NCI-H2081 (cell line): ENCODE results near the gene PVALEF.
A peak's percentile ranks its signal among the peaks of the same experiment; 100 is the strongest.

Source experiments
- DNase-seq, 2 experiments: peaks; one replicate each; lab custom pipeline; 2025; lab: John Stamatoyannopoulos, UW

PVALEF gene

GRCh38 chr17:81196505-81197408 lies 31.4 kb downstream of the PVALEF start:
- DNase-seq = no peak

GRCh38 chr17:81197409-81197795 lies 32.1 kb downstream of the PVALEF start:
- DNase-seq = no peak

- no peak for DNase-seq
Observed at GRCh38 chr17:81197831-81198490, 32.7 kb downstream of the PVALEF start.

DNA sequence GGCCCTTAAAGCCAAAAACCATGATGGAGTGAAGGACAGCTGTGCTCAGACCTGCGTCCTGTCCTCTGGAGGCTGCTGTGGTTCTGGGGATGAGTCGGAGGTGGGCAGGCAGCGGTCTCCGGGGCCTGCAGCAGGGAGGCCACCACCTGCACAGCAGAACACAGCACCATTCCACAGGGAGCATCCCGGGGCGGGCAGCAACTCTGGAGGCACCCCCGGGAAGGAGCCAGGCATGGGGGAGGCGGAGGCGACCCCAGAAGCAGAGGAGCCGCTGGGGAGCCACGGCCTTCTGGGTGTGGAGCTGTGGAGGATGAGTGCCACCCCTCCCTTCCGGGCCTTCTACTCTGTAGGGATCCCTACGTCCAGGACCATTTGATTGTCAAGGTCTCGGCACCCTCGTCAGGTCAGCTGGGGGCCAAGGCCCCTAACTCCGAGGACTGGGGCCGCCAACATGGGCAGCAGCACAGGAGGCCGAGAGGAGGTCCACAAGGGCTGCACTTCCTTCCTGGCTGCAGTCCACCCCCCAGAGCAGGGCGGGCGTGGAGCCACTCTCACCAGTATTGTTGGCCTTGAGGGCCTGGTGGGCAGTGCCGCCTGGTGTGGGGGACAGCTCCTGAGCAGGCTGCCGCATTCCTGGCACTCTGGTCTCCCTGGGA lies 33.6 kb downstream of the PVALEF start:
- DNase-seq = no peak

GRCh38 chr17:81199482-81199830 lies 34.1 kb downstream of the PVALEF start:
- DNase-seq = no peak

DNA sequence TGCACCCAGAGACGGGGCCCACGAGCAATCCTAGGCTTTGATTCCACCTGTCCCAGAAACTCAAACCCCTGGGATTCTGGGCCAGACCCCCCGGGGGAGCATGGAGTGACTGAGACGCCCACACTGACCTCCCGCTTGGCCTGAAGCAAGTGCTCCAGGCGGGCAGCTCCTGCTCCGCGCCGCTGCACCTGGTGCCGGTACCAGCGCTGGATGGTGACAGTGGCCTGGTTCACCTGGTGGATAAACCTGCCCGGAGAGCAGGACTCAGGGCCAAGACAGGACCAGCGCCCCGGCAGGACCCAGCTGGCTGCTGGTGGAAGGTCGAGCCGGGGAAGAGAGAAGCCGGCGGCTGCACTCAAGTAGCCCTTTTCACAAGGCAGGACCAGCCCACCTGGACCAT lies 34.9 kb downstream of the PVALEF start:
- DNase-seq = no peak

DNA sequence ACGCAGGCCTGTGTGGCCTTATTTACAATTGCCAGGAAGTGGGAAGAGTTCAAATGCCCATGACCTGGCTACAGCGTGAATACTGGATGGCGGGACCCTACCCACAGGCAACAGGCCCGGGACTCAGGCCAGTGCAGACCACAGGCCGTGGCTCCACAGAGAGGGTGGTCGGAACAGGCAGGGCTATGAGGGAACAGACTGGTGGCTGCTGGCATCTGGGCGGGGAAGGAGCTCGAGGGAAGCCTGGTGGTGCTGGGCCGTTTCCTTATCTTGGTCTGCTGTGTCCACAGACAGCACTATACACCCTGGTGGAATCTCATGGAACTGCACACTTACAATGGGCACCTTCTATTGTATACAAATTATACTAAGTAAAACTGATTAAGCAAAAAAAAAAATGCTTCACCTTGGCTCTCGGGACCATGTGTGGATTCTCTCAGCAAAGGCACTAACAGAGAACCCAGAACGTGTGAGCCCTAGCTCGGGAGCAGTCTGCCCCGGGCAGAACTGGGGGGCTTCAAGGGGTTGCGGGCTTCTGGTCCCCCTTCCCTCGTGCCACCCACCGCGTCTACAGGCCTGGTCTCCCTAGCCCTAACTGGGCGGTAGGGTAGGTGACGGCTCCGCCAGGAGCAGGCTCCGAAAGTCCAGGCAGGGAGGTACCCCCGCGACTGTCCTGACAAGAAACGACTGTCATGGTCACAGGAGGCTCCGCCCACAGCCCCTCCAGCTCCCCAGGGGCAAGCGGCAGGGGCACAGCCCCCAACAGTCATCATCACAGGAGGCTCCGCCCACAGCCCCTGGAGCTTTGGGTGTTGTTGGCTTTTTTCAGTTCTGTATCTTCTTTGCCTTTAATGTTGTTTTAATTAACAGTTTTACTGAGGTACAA lies 35.6 kb downstream of the PVALEF start:
- DNase-seq = peak; percentile 16 to 22

- DNase-seq = no peak
Observed at GRCh38 chr17:81202318-81202717, 37.0 kb downstream of the PVALEF start.

DNA sequence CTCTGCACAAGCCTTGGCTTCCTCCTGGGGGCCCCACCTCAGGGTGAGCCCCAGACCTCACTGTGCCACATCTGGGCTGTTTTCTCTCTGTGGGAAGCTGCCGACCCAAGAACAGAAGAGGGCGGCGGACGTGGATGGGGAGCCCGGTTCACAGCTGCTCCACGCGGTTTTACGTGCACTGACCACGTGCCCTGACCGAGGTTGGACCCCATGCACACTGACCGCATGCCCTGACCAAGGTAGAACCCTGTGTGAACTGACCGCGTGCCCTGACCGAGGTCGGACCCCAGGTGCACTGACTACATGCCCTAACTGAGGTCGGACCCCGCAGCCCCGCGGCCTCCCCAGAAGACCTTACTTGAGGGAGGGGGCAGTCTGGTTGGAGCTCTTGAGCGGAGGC lies 37.8 kb downstream of the PVALEF start:
- no peak for DNase-seq

DNA sequence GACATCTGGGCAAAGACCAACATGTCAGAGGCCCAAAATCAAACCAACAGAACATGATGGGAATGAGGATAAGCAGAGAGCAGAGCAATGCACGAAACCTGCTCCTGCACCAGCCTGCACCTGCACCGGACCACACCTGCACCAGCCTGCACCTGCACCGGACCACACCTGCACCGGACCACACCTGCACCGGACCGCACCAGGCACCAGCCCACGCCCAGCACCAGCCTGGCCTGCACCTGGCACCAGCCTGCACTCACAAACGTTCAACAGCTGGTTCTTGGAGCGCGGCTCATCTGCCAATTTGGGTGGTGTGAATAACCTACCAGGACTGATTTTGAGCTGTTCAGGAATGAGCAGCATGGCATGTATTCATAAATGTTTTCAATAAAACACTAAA lies 39.3 kb downstream of the PVALEF start:
- DNase-seq = no peak

DNA sequence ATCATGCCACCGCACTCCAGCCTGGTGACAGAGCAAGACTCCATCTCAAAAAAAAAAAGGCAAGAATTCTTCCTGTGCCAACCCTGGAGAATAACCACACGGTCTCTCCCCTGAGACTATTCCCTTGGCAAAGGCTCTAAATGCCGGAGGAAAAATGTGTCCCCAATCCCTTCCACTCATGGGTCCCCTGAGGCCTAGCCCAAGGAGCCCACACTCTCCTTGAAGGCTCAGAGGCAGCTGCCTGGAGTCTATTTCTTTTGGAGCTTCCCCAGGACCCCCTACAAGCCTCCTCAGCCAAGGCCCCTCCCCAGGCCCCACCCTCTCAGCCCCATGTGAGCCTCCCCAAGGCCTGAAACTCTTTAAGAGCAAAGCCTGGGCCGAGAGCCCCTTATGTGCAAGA lies 40.9 kb downstream of the PVALEF start:
- no peak for DNase-seq

DNA sequence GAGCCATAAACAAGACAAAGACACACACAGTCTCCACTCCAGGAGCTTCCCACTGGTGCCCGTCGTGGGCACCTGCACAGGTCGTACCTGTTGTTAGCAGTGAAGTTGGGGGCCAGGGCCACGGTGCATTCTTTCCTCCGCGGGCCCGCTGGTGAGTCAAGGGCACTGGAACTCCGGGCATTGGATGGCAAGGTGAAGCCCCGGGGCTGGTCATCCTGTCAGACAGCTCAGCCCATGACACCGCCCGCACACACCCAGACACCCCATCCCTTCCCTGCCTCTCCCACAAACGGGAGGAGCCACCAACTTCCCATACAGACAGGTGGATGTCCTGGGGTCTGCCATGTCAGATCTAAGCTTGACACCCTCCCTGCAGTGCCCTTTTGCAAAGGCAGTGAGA lies 41.4 kb downstream of the PVALEF start:
- DNase-seq = no peak

GRCh38 chr17:81207610-81208581 lies 42.6 kb downstream of the PVALEF start:
- peak; percentile 60 to 84 for DNase-seq

DNA sequence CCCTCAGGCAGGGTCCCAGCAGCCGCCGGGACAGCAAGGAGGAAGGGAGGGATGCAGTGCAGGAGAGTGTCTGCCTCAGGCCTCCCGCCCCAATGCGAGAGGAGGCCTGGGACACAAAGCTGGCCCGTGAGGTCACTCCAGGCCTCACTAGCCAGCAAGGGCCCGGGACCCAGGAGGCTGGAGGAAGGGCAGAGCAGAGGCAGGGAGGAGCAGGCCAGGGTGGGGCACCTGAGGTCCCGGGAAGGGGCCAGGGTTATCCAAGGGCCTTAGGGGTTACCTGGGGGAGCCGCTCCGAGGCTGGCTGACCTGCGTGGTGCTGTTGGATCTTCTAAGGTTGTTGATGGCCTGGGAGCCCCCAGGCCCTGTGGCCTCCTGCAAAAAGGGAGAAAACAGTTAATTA lies 43.3 kb downstream of the PVALEF start:
- no peak for DNase-seq

DNA sequence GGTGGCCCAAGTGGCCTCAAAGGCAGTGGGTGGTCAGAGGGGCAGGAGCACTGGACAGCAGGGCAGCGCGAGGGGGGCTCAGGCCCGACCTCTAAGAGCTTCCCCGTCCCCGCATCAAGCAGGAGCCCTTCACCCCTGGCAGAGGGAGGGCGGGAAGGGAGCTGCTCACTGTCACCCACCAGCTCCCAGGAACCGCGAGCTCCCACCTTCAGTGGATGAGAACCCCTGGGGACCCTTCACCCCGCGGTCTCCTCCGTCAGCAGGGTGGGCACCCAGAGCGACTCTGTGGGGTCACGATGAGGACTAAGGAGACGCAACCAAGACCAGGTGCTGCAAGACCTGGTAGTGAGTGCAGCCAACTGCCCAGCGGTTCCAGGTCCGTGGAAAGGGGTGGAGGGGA lies 43.8 kb downstream of the PVALEF start:
- DNase-seq = no peak

DNA sequence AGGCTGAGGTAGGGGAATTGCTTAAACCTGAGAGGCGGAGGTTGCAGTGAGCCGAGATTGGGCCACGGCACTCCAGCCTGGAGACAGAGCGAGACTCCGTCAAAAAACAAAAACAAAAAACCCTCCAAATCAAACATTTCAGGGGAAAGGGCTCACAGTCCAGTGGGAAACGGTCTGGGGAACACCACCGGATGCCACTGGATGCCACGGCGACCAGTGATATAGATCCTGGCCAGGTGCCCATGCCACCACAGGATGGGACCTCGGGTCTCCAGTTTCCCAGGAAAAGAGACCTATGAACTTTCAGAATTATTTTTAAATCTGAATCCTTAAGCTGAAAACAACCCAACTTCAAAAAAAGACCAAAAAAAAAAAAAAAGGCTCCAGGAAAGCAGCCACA lies 45.2 kb downstream of the PVALEF start:
- no peak for DNase-seq

DNA sequence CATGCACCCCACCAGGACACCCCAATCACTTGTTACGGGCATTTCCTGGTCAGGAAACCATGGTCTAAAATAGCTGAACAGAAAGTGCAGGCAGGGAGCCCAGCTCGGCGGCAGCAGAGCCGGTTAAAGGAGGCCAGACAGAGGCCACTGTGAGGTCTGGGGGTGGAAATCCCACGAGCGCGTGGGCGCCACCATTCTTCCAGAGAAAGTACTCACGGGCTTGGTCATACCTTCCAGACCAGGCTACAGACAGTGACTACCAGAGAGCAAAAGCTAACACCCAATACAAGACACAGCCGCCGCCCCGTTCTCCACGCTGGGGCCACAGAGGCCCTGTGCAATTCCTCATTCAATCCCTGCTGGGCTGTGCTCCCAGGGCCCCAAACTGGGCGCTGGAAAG lies 45.6 kb downstream of the PVALEF start:
- no peak for DNase-seq

- no peak for DNase-seq
Observed at GRCh38 chr17:81212365-81212764, 47.1 kb downstream of the PVALEF start.

DNA sequence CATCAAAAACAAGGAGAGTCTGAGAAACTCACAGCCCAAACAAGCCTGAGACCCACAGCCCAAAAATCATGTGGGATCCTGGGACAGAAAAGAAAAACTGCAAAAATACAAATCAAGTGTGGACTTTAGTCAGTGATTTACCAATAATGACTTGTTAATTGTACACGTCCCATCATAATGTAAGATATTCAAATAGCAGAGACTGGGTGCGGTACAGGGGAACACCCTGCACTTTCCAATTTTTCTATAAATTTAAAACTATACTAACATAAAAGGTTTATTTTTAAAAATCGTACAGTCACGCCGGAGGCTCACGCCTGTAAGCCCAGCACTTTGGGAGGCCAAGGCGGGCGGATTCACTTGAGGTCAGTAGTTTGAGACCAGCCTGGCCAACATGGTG lies 48.7 kb downstream of the PVALEF start:
- DNase-seq = no peak

- DNase-seq = no peak
Observed at GRCh38 chr17:81217491-81217890, 52.2 kb downstream of the PVALEF start.

DNA sequence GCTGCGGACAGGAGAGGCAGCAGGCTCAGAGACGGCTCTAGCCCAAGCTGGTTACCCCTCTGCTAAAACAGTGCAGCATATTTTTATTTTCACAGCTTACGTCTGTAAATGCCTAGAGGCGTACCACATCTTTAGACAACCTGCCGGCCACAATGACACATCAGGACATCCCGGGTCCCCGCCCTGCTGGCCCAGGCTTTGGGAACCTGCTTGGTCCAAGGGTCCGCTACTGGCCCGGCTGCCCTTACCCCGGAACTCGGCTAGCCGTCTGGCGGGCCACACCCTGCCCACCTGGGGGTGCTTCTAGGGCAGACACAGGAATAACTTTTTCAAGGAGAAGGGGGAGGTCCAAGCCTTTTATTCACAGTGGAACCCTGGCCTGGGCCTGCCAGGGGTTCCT lies 53.2 kb downstream of the PVALEF start:
- DNase-seq = no peak
